DND-41 (cell line): ENCODE results near the gene APBA3.

Source experiments
- ATAC-seq: fragments of 200-7000 bp; cut with Tn5 transposase; 3 replicates; pipeline ENCODE4 v1.9.1; 2021; ENCODE audit warnings: low read depth; ENCODE audit not compliant: insufficient read depth
- DNase-seq: peaks from one replicate; pipeline ENCODE4 v3.0.0-alpha.2; 2020
- H2AFZ ChIP-seq: 2 replicates; pipeline ENCODE4 v1.6.0; 2012; ENCODE audit warnings: low read depth, low read length
- H3K27ac ChIP-seq: 2 replicates; pipeline ENCODE4 v1.5.1; 2012; ENCODE audit warnings: low read length, inconsistent platforms
- H3K27me3 ChIP-seq: fragments of 200-600 bp; sonication (generic); 2 replicates; pipeline ENCODE4 v1.6.0; 2012; ENCODE audit warnings: low read length, mild to moderate bottlenecking, inconsistent platforms; ENCODE audit not compliant: insufficient read depth, poor library complexity
- H3K36me3 ChIP-seq: 2 replicates; pipeline ENCODE4 v1.5.1; 2012; ENCODE audit warnings: low read length, inconsistent platforms; ENCODE audit not compliant: insufficient read depth
- H3K4me1 ChIP-seq: 2 replicates; pipeline ENCODE4 v1.5.1; 2012; ENCODE audit warnings: mild to moderate bottlenecking, low read length; ENCODE audit not compliant: insufficient read depth
- H3K4me2 ChIP-seq: 2 replicates; pipeline ENCODE4 v1.6.0; 2012; ENCODE audit warnings: mild to moderate bottlenecking, moderate library complexity, low read length, inconsistent platforms; ENCODE audit not compliant: insufficient read depth
- H3K4me3 ChIP-seq, 2 experiments: fragments of 200-600 bp in 1 of 2; shearing (Covaris generic) in 1 of 2; 2 replicates each; pipeline ENCODE4 v1.5.1; 2012 to 2016; ENCODE audit warnings: inconsistent platforms in 2 of 2, low read length in 2 of 2, mild to moderate bottlenecking in 2 of 2, low read depth in 1 of 2, moderate library complexity in 1 of 2
- H3K79me2 ChIP-seq: 2 replicates; pipeline ENCODE4 v1.6.0; 2012; ENCODE audit warnings: low read length, inconsistent platforms; ENCODE audit not compliant: insufficient read depth
- H3K9ac ChIP-seq: 2 replicates; pipeline ENCODE4 v1.6.0; 2012; ENCODE audit warnings: low read depth, mild to moderate bottlenecking, inconsistent platforms, low read length, moderate library complexity
- H3K9me3 ChIP-seq: 2 replicates; pipeline ENCODE4 v1.5.1; 2012; ENCODE audit warnings: low read length, moderate library complexity, mild to moderate bottlenecking, inconsistent platforms; ENCODE audit not compliant: insufficient read depth, severe bottlenecking
- H4K20me1 ChIP-seq: 2 replicates; pipeline ENCODE4 v1.6.0; 2012; ENCODE audit warnings: low read length; ENCODE audit not compliant: insufficient read depth
- EZH2 ChIP-seq: IDR thresholded peaks from 3 replicates; pipeline ENCODE4 v1.6.1; 2012; ENCODE audit warnings: borderline replicate concordance, low read depth, mild to moderate bottlenecking, moderate library complexity, low read length, inconsistent platforms; ENCODE audit not compliant: severe bottlenecking
- TF ChIP-seq, protein P1 (sequence below): IDR thresholded peaks from 2 replicates; pipeline ENCODE4 v1.5.1; 2012; ENCODE audit warnings: borderline replicate concordance, low read length, moderate library complexity, mild to moderate bottlenecking; ENCODE audit not compliant: poor library complexity, severe bottlenecking; ENCODE audit errors: extremely low read depth

The APBA3 gene

GRCh38 chr19:3761382-3762129 lies at the start of gene APBA3:
Gene APBA3 (minus strand): TSS chr19:3761692. CDS start chr19:3760264, 1,428 bp downstream.
- Histone ChIP-seq H3K27me3 (no peaks in the 10 kb centered on the region), H3K4me1 (peaks cover 40% of the 10 kb centered on the region), H4K20me1 (0 out of 2 replicates have a peak, but pooled peaks cover 5% of the 10 kb centered on the region), H3K4me3 (peak within 1 kb of the TSS; percentile 53 to 69), H3K4me2 (peak within 1 kb of the TSS; percentile 85), H3K27ac (peak within 1 kb of the TSS; percentile 99), H3K9me3 (no peaks in the 10 kb centered on the region), H3K79me2 (peaks cover 34% of the 10 kb centered on the region), H3K9ac (peak within 1 kb of the TSS; percentile 81), H3K36me3 (peaks cover 31% of the 10 kb centered on the region), H2AFZ (peak within 1 kb of the TSS; percentile 87)
- peak; percentile 94 for DNase-seq
- TF ChIP-seq, protein P1, sequence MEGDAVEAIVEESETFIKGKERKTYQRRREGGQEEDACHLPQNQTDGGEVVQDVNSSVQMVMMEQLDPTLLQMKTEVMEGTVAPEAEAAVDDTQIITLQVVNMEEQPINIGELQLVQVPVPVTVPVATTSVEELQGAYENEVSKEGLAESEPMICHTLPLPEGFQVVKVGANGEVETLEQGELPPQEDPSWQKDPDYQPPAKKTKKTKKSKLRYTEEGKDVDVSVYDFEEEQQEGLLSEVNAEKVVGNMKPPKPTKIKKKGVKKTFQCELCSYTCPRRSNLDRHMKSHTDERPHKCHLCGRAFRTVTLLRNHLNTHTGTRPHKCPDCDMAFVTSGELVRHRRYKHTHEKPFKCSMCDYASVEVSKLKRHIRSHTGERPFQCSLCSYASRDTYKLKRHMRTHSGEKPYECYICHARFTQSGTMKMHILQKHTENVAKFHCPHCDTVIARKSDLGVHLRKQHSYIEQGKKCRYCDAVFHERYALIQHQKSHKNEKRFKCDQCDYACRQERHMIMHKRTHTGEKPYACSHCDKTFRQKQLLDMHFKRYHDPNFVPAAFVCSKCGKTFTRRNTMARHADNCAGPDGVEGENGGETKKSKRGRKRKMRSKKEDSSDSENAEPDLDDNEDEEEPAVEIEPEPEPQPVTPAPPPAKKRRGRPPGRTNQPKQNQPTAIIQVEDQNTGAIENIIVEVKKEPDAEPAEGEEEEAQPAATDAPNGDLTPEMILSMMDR, result peak; percentile 86
- no peak for TF ChIP-seq EZH2
- ATAC-seq, result peak; percentile 56

GRCh38 chr19:3810708-3811355 lies 49.3 kb upstream of the APBA3 start:
- Histone ChIP-seq H3K4me2 (no peak overlapping the region), H3K36me3 (no peaks in the 10 kb centered on the region), H3K9me3 (no peaks in the 10 kb centered on the region), H3K27ac (no peak overlapping the region), H3K27me3 (no peaks in the 10 kb centered on the region), H3K4me1 (peaks cover 24% of the 10 kb centered on the region), H3K4me3 (no peak overlapping the region), H3K79me2 (no peaks in the 10 kb centered on the region), H4K20me1 (no peaks in the 10 kb centered on the region), H2AFZ (no peak overlapping the region), H3K9ac (no peak overlapping the region)
- TF ChIP-seq EZH2, result no peak
- DNase-seq (no peak), ATAC-seq (no peak)

- H3K9me3 ChIP-seq, result no peaks in the 10 kb centered on the region
- no peak for DNase-seq
- H3K27me3 ChIP-seq, result no peaks in the 10 kb centered on the region
- H3K4me3 ChIP-seq, result no peak overlapping the region
- no peak overlapping the region for H3K27ac ChIP-seq
- no peak overlapping the region for H3K4me2 ChIP-seq
- TF ChIP-seq EZH2, result no peak
- TF ChIP-seq, protein P1, result no peak
- H3K79me2 ChIP-seq, result no peaks in the 10 kb centered on the region
- no peaks in the 10 kb centered on the region for H4K20me1 ChIP-seq
- H3K36me3 ChIP-seq, result no peaks in the 10 kb centered on the region
- no peak overlapping the region for H2AFZ ChIP-seq
- no peak overlapping the region for H3K9ac ChIP-seq
- H3K4me1 ChIP-seq, result peaks cover 26% of the 10 kb centered on the region
- no peak for ATAC-seq
These were observed 48.6 kb upstream of the APBA3 start for GRCh38 chr19:3809881-3810707.
